ENCODE measurements around the gene ZBTB1. TPM values are rescaled to one million over a fixed set of nuclear protein-coding genes. Genes with fewer than 3 reads are reported as not detected.
"Not testable (repeated sequence)": the region's sequence is repeated elsewhere in the genome, so short reads cannot be mapped to it uniquely, and the experiment has no call there.

The ZBTB1 gene
- total RNA-seq, 4 donors from 2014 or later, result 39.8 to 71.1 (median 44.5) TPM

GRCh38 chr14:64550621-64551333 lies 46.2 kb downstream of the ZBTB1 start:
- WGBS, 2 donors (ENCODE audit: low coverage in 1 of 2), result 52 to 62% methylated on average over 7 of the region's 7 CpGs
- no peak overlapping the region for H3K4me3 ChIP-seq
- peaks cover 0 to 19% (median 9%) of the 10 kb centered on the region in 3 donors for H3K4me1 ChIP-seq
- H3K9me3 ChIP-seq, result no peaks in the 10 kb centered on the region
- ATAC-seq, result no peak
- H3K27me3 ChIP-seq, result no peaks in the 10 kb centered on the region
- peaks cover 0 to 15% of the 10 kb centered on the region in 2 donors for H3K36me3 ChIP-seq
- peak overlapping the region in 2 of 4 donors; percentile 50 to 74 for H3K27ac ChIP-seq
- TF ChIP-seq EP300 (IDR thresholded peaks at IDR 0.05) (no peak), POLR2AphosphoS5 (IDR thresholded peaks at IDR 0.05) (no peak), POLR2A (IDR thresholded peaks at IDR 0.05) (no peak), CTCF (IDR thresholded peaks at IDR 0.05) (no peak)

- Histone ChIP-seq H3K9me3 (no peaks in the 10 kb centered on the region), H3K27ac (no peak overlapping the region), H3K4me3 (no peak overlapping the region), H3K4me1 (peaks cover 0 to 9% (median 5%) of the 10 kb centered on the region in 3 donors), H3K27me3 (no peaks in the 10 kb centered on the region), H3K36me3 (no peaks in the 10 kb centered on the region)
- TF ChIP-seq EP300 (IDR thresholded peaks at IDR 0.05), result no peak
- no peak for TF ChIP-seq POLR2A (IDR thresholded peaks at IDR 0.05)
- no peak for TF ChIP-seq POLR2AphosphoS5 (IDR thresholded peaks at IDR 0.05)
- TF ChIP-seq CTCF (IDR thresholded peaks at IDR 0.05), result no peak
- ATAC-seq, result no peak
- WGBS, 2 donors (ENCODE audit: low coverage in 1 of 2), result 68% methylated on average over 2 to 4 of the region's 4 CpGs
Observed at GRCh38 chr14:64554556-64554955, 50.0 kb downstream of the ZBTB1 start.

- 86% methylated on average over 5 of the region's 5 CpGs; no CpG with 5 or more reads in 1 of the 2 donors for WGBS, 2 donors (ENCODE audit: low coverage in 1 of 2)
- TF ChIP-seq POLR2A (IDR thresholded peaks at IDR 0.05), result no peak
- no peak for TF ChIP-seq EP300 (IDR thresholded peaks at IDR 0.05)
- no peak for TF ChIP-seq POLR2AphosphoS5 (IDR thresholded peaks at IDR 0.05)
- no peak for TF ChIP-seq CTCF (IDR thresholded peaks at IDR 0.05)
- peak; percentile 31 for ATAC-seq
- Histone ChIP-seq H3K27me3 (no peaks in the 10 kb centered on the region), H3K9me3 (no peaks in the 10 kb centered on the region), H3K27ac (no peak overlapping the region), H3K4me3 (no peak overlapping the region), H3K4me1 (no peaks in the 10 kb centered on the region), H3K36me3 (no peaks in the 10 kb centered on the region)
Observed at GRCh38 chr14:64556526-64556925, 52.0 kb downstream of the ZBTB1 start.

- not testable (repeated sequence) for ATAC-seq, H3K9me3 ChIP-seq, H3K27me3 ChIP-seq, H3K4me3 ChIP-seq, H3K36me3 ChIP-seq, H3K27ac ChIP-seq, H3K4me1 ChIP-seq
- WGBS, 2 donors (ENCODE audit: low coverage in 1 of 2), result 83 to 100% methylated on average over 2 of the region's 2 CpGs
Observed at GRCh38 chr14:64558216-64558615, 53.6 kb downstream of the ZBTB1 start.

GRCh38 chr14:64561631-64562030 lies 57.1 kb downstream of the ZBTB1 start:
- Histone ChIP-seq H3K36me3 (no peaks in the 10 kb centered on the region), H3K27ac (no peak overlapping the region), H3K4me1 (peaks cover 0 to 22% (median 3%) of the 10 kb centered on the region in 3 donors), H3K9me3 (no peaks in the 10 kb centered on the region), H3K4me3 (no peak overlapping the region), H3K27me3 (no peaks in the 10 kb centered on the region)
- no peak for TF ChIP-seq POLR2AphosphoS5 (IDR thresholded peaks at IDR 0.05)
- no peak for TF ChIP-seq POLR2A (IDR thresholded peaks at IDR 0.05)
- TF ChIP-seq CTCF (IDR thresholded peaks at IDR 0.05), result no peak
- no peak for TF ChIP-seq EP300 (IDR thresholded peaks at IDR 0.05)
- ATAC-seq, result no peak
- WGBS, 2 donors (ENCODE audit: low coverage in 1 of 2), result 78 to 100% methylated on average over 1 to 2 of the region's 2 CpGs

Data from gastroesophageal sphincter (tissue), 4 donors.